ENCODE results near the gene AMPD1. TPM values are rescaled to one million over a fixed set of nuclear protein-coding genes. Genes with fewer than 3 reads are reported as not detected.

AMPD1 gene
- total RNA-seq, 1 donor from 2014 or later = not detected

DNA sequence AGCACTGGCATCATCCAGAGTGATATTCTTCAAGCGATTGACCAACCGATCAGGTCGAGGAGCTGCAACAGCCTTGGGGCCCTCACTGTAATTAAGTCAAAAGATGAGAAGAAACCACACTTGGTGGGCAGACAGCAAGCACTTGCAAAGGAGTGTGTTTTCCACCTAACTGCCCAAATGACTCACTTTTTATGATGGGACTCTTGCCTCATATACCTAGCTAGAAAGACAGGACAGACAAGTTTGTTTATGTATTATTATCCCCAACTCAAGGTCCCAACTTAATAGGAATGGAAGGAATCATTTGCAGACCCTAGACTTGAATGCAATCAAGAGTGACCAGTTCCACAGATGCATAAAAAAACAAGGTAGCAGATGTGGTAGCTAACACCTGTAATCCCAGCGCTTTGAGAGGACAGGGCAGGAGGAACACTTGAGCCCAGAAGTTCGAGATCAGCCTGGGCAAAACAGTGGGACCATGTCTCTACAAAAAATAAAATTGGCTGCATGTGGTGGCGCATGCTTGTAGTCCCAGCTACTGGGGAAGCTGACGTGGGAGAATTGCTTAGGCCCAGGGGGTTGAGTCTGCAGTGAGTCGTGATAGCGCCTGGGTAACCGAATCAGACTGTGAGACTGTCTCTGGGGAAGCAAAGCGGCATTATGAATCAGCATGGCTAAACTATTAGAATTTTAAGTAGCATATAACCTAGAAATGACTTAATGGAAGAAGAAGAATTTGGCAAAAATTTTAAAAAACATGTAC lies 23.5 kb upstream of the AMPD1 start:
- Mint-ChIP-seq H3K36me3 (peaks cover 25% of the 10 kb centered on the region), H3K4me3 (no peak overlapping the region)
- peaks cover 25% of the 10 kb centered on the region for H3K36me3 ChIP-seq

DNA sequence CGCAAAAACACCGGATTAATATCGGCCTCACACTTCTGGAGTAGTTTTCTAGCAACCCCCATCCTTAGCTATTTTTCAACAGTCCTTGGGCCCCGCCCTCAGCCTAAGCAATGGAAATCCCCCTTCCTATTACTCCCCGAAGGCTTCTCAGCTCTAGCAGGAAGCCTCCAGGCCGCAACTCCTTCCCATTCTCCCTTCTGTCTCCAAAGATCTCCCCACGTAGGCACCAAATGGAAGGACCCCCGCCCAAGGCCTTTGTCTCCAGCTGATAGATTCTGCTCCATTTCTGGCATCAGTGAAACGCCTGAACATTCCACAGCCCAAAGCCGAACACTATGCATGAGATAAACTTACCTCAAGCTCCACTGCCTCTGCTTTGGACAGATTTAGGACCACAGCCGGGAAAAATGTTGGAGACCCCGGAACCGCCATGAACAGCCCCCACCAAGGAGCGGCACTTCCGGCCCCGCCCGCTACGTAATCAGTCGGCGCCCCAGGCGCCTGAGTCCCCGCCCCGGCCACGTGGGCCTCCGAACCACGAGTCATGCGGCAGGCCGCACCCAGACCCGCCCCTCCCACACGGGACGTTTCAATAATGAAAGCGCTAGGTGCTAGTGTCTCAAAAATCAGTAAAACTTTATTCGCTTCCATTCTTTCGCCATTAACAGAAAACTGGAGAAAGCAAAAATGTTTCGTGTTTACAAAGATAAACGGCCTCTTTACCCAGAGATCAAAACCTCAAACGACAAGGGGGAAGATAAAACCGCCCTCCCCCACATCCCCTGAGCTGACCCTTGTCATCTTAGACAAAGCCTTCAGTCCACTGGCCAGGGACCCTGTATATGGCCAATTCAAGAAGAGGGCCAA lies 21.2 kb upstream of the AMPD1 start, which contains the start of gene NRAS:
Gene NRAS (minus strand): TSS at position 468 of the 867 bp plus-strand sequence. CDS start 611 bp downstream, outside the sequence.
- Histone ChIP-seq H3K27ac (peak within 1 kb of the TSS; percentile 81), H3K79me2 (ENCODE audit: low read depth) (peaks cover 46% of the 10 kb centered on the region), H3K9me3 (ENCODE audit: low read depth) (no peaks in the 10 kb centered on the region), H3K9ac (peak within 1 kb of the TSS; percentile 97), H3K36me3 (peaks cover 21% of the 10 kb centered on the region), H3K4me3 (peak within 1 kb of the TSS; percentile 98), H2AFZ (replicated peaks) (peak within 1 kb of the TSS; percentile 66), H3F3A (ENCODE audit: low read depth) (peaks cover 52% of the 10 kb centered on the region), H4K20me1 (ENCODE audit: low read depth) (no peaks in the 10 kb centered on the region), H3K27me3 (no peaks in the 10 kb centered on the region), H3K4me1 (peaks cover 15% of the 10 kb centered on the region), H3K4me2 (peak within 1 kb of the TSS; percentile 98)
- Mint-ChIP-seq H3K27ac (peak within 1 kb of the TSS; percentile 37), H3K4me3 (peak within 1 kb of the TSS; percentile 95), H3K4me1 (peaks cover 11% of the 10 kb centered on the region), H3K27me3 (ENCODE audit: insufficient read depth, low read depth) (peaks cover 2% of the 10 kb centered on the region), H3K9me3 (no peaks in the 10 kb centered on the region), H3K36me3 (peaks cover 20% of the 10 kb centered on the region)
- no peak for TF ChIP-seq EZH2phosphoT487 (IDR thresholded peaks at IDR 0.05)
- TF ChIP-seq EZH2 (IDR thresholded peaks at IDR 0.05) = no peak
- TF ChIP-seq, protein P1, sequence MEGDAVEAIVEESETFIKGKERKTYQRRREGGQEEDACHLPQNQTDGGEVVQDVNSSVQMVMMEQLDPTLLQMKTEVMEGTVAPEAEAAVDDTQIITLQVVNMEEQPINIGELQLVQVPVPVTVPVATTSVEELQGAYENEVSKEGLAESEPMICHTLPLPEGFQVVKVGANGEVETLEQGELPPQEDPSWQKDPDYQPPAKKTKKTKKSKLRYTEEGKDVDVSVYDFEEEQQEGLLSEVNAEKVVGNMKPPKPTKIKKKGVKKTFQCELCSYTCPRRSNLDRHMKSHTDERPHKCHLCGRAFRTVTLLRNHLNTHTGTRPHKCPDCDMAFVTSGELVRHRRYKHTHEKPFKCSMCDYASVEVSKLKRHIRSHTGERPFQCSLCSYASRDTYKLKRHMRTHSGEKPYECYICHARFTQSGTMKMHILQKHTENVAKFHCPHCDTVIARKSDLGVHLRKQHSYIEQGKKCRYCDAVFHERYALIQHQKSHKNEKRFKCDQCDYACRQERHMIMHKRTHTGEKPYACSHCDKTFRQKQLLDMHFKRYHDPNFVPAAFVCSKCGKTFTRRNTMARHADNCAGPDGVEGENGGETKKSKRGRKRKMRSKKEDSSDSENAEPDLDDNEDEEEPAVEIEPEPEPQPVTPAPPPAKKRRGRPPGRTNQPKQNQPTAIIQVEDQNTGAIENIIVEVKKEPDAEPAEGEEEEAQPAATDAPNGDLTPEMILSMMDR (IDR thresholded peaks at IDR 0.05) = no peak
- DNase-seq (ENCODE audit: low spot score) = peak; percentile 96

More for the DNA sequence above, 23.5 kb upstream of the AMPD1 start:
- no peaks in the 10 kb centered on the region for H3K9me3 Mint-ChIP-seq
- peaks cover 31% of the 10 kb centered on the region for H3K79me2 ChIP-seq (ENCODE audit: low read depth)
- H3K27ac ChIP-seq = no peak overlapping the region
- H3K27me3 Mint-ChIP-seq (ENCODE audit: insufficient read depth, low read depth) = peaks cover 2% of the 10 kb centered on the region
- no peak for DNase-seq (ENCODE audit: low spot score)
- H2AFZ ChIP-seq (replicated peaks) = no peak overlapping the region
- H3K27ac Mint-ChIP-seq = no peak overlapping the region
- H4K20me1 ChIP-seq (ENCODE audit: low read depth) = no peaks in the 10 kb centered on the region
- no peaks in the 10 kb centered on the region for H3K27me3 ChIP-seq
- peaks cover 56% of the 10 kb centered on the region for H3F3A ChIP-seq (ENCODE audit: low read depth)
- peaks cover 11% of the 10 kb centered on the region for H3K4me1 Mint-ChIP-seq
- H3K9ac ChIP-seq = no peak overlapping the region
- H3K4me1 ChIP-seq = peaks cover 15% of the 10 kb centered on the region
- no peak overlapping the region for H3K4me2 ChIP-seq
- H3K4me3 ChIP-seq = no peak overlapping the region
- TF ChIP-seq EZH2 (IDR thresholded peaks at IDR 0.05) (no peak), EZH2phosphoT487 (IDR thresholded peaks at IDR 0.05) (no peak)
- TF ChIP-seq, protein P1 (IDR thresholded peaks at IDR 0.05) = no peak
- H3K9me3 ChIP-seq (ENCODE audit: low read depth) = no peaks in the 10 kb centered on the region

DNA sequence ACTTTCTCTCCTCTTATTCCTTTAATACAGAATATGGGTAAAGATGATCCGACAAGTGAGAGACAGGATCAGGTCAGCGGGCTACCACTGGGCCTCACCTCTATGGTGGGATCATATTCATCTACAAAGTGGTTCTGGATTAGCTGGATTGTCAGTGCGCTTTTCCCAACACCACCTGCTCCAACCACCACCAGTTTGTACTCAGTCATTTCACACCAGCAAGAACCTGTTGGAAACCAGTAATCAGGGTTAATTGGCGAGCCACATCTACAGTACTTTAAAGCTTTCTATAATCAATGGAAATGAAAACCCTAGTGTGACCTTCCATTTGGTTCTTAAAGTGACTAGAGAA lies 20.6 kb upstream of the AMPD1 start:
- Histone ChIP-seq H4K20me1 (ENCODE audit: low read depth) (no peaks in the 10 kb centered on the region), H3K36me3 (peaks cover 17% of the 10 kb centered on the region), H3K9me3 (ENCODE audit: low read depth) (no peaks in the 10 kb centered on the region), H3K4me1 (peaks cover 15% of the 10 kb centered on the region), H3K4me3 (peak overlapping the region; percentile 98), H3K27me3 (no peaks in the 10 kb centered on the region), H2AFZ (replicated peaks) (peak overlapping the region; percentile 66), H3K9ac (peak overlapping the region; percentile 97), H3F3A (ENCODE audit: low read depth) (peaks cover 49% of the 10 kb centered on the region), H3K27ac (peak overlapping the region; percentile 81), H3K79me2 (ENCODE audit: low read depth) (peaks cover 46% of the 10 kb centered on the region), H3K4me2 (peak overlapping the region; percentile 98)
- Mint-ChIP-seq H3K27ac (peak overlapping the region; percentile 37), H3K9me3 (no peaks in the 10 kb centered on the region), H3K27me3 (ENCODE audit: insufficient read depth, low read depth) (peaks cover 2% of the 10 kb centered on the region), H3K36me3 (peaks cover 16% of the 10 kb centered on the region), H3K4me3 (peak overlapping the region; percentile 95), H3K4me1 (peaks cover 11% of the 10 kb centered on the region)
- no peak for DNase-seq (ENCODE audit: low spot score)
- TF ChIP-seq, protein P1 (IDR thresholded peaks at IDR 0.05) = no peak
- TF ChIP-seq EZH2 (IDR thresholded peaks at IDR 0.05) = no peak
- no peak for TF ChIP-seq EZH2phosphoT487 (IDR thresholded peaks at IDR 0.05)
